DOHH2 (cell line): ENCODE results near the gene DCLRE1A.

Source experiments
- H3F3A ChIP-seq: fragments of 200-600 bp; sonication (generic), shearing (Covaris generic); 2 replicates; pipeline ENCODE4 v1.6.0; 2016; ENCODE audit warnings: antibody characterized with exemption, mild to moderate bottlenecking; ENCODE audit not compliant: control insufficient read depth, insufficient read depth
- H3K27ac ChIP-seq: fragments of 200-600 bp; sonication (generic); 2 replicates; pipeline ENCODE4 v1.5.1; 2014; ENCODE audit warnings: low read depth, mild to moderate bottlenecking, low read length, moderate library complexity
- H3K27me3 ChIP-seq: fragments of 200-600 bp; sonication (generic); 2 replicates; pipeline ENCODE4 v1.6.1; 2014; ENCODE audit warnings: mild to moderate bottlenecking, low read length, mixed read lengths; ENCODE audit not compliant: control insufficient read depth
- H3K36me3 ChIP-seq: fragments of 200-600 bp; sonication (generic); 2 replicates; pipeline ENCODE4 v1.6.1; 2014; ENCODE audit warnings: mild to moderate bottlenecking, low read length, moderate library complexity, mixed read lengths; ENCODE audit not compliant: control insufficient read depth
- H3K4me1 ChIP-seq: fragments of 200-600 bp; sonication (generic); 2 replicates; pipeline ENCODE4 v1.6.1; 2014; ENCODE audit warnings: mild to moderate bottlenecking, low read length, mixed read lengths; ENCODE audit not compliant: control insufficient read depth
- H3K4me2 ChIP-seq: fragments of 200-600 bp; sonication (generic); 2 replicates; pipeline ENCODE4 v1.6.0; 2014; ENCODE audit warnings: mild to moderate bottlenecking, low read length, moderate library complexity
- H3K4me3 ChIP-seq: fragments of 200-600 bp; sonication (generic); 2 replicates; pipeline ENCODE4 v1.5.1; 2014; ENCODE audit warnings: mild to moderate bottlenecking, low read length, mixed read lengths
- H3K79me2 ChIP-seq: fragments of 200-600 bp; sonication (generic); 2 replicates; pipeline ENCODE4 v1.6.1; 2014; ENCODE audit warnings: mild to moderate bottlenecking, low read length, mixed read lengths; ENCODE audit not compliant: control insufficient read depth
- H3K9me2 ChIP-seq: fragments of 200-600 bp; sonication (generic); replicated peaks from 2 replicates; pipeline ENCODE4 v1.6.1; 2014; ENCODE audit warnings: mild to moderate bottlenecking, low read length, mixed read lengths; ENCODE audit not compliant: control insufficient read depth
- H3K9me3 ChIP-seq: fragments of 200-600 bp; sonication (generic); 2 replicates; pipeline ENCODE4 v1.6.1; 2014; ENCODE audit warnings: antibody characterized with exemption, low read length, mixed read lengths; ENCODE audit not compliant: control insufficient read depth, insufficient read depth
- H4K20me1 ChIP-seq: fragments of 200-600 bp; sonication (generic); 2 replicates; pipeline ENCODE4 v1.6.0; 2014; ENCODE audit warnings: low read depth, mild to moderate bottlenecking, antibody characterized with exemption, low read length, moderate library complexity; ENCODE audit not compliant: control insufficient read depth, insufficient read depth
- CTCF ChIP-seq: fragments of 200-600 bp; sonication (generic); IDR thresholded peaks from one replicate; pipeline ENCODE4 v1.5.1; 2014; ENCODE audit warnings: antibody characterized with exemption, mild to moderate bottlenecking, low read depth, low read length; ENCODE audit not compliant: poor library complexity, severe bottlenecking
- EZH2phosphoT487 ChIP-seq: fragments of 200-600 bp; sonication (generic); IDR thresholded peaks from 2 replicates; pipeline ENCODE4 v1.6.1; 2017; ENCODE audit warnings: borderline replicate concordance, mild to moderate bottlenecking, antibody characterized with exemption, low read length, moderate library complexity, mixed read lengths

DCLRE1A gene

GRCh38 chr10:113895018-113895417 lies 41.1 kb upstream of the DCLRE1A start:
- Histone ChIP-seq H3K79me2 (no peaks in the 10 kb centered on the region), H3K4me3 (no peak overlapping the region), H3K9me3 (no peaks in the 10 kb centered on the region), H3K27ac (no peak overlapping the region), H3K4me1 (no peaks in the 10 kb centered on the region), H3K36me3 (peaks cover 41% of the 10 kb centered on the region), H3K9me2 (no peaks in the 10 kb centered on the region), H3F3A (no peaks in the 10 kb centered on the region), H4K20me1 (no peaks in the 10 kb centered on the region), H3K4me2 (no peak overlapping the region), H3K27me3 (no peaks in the 10 kb centered on the region)
- TF ChIP-seq EZH2phosphoT487 (no peak), CTCF (no peak)

DNA sequence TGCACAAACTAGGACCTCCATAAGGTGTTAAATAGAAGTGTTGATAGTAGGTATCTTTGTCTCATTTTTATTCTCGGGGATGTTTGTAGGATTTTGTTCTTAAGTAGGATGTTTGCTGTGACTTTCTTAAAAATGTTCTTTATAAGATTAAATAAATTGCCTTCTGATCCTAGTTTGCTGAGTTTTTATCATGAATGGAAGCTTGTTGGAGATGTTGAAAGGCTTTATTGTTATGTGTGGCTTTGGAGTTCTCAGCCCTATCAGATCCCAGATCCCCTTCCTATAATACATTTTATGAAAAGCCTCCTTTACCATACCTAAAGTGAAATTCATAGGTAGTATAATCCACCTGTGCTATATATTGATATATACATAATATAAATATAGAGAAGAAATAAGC lies 40.7 kb upstream of the DCLRE1A start:
- TF ChIP-seq CTCF, result no peak
- TF ChIP-seq EZH2phosphoT487, result no peak
- Histone ChIP-seq H3K4me2 (no peak overlapping the region), H3K9me2 (no peaks in the 10 kb centered on the region), H3K27ac (no peak overlapping the region), H3K27me3 (no peaks in the 10 kb centered on the region), H3K79me2 (no peaks in the 10 kb centered on the region), H3F3A (no peaks in the 10 kb centered on the region), H3K4me1 (no peaks in the 10 kb centered on the region), H3K4me3 (no peak overlapping the region), H3K9me3 (no peaks in the 10 kb centered on the region), H4K20me1 (0 out of 2 replicates have a peak, but pooled peaks cover 3% of the 10 kb centered on the region), H3K36me3 (peaks cover 45% of the 10 kb centered on the region)

DNA sequence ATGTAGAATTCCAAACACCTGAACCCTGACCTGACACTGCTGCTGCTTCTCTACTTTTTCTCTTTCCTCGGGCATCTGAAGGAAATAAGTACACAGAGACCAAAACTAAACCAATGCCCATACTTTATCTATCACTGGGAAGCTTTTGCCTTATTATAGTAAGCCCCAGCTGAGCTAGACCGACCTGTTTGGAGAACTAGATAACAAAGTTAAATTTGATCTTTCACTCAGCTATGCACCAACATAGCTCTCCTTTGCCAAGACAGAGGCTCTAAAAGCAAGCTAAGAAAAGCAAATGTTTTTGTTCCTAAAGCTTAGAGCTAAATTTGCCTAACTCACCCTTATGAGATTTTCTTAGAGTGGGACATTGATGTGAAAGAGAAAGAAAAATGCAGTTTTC lies 39.7 kb upstream of the DCLRE1A start:
- no peaks in the 10 kb centered on the region for H3F3A ChIP-seq
- peaks cover 41% of the 10 kb centered on the region for H3K36me3 ChIP-seq
- 0 out of 2 replicates have a peak, but pooled peaks cover 3% of the 10 kb centered on the region for H4K20me1 ChIP-seq
- no peaks in the 10 kb centered on the region for H3K9me2 ChIP-seq
- no peaks in the 10 kb centered on the region for H3K9me3 ChIP-seq
- H3K79me2 ChIP-seq, result no peaks in the 10 kb centered on the region
- no peaks in the 10 kb centered on the region for H3K4me1 ChIP-seq
- TF ChIP-seq EZH2phosphoT487 (no peak), CTCF (no peak)
- H3K27ac ChIP-seq, result no peak overlapping the region
- no peaks in the 10 kb centered on the region for H3K27me3 ChIP-seq
- no peak overlapping the region for H3K4me3 ChIP-seq
- no peak overlapping the region for H3K4me2 ChIP-seq
